Measurements from ENCODE around the gene DENND1A. TPM values are rescaled to one million over a fixed set of nuclear protein-coding genes. Genes with fewer than 3 reads are reported as not detected.

The DENND1A gene
- total RNA-seq, 1 experiment from 2014 or later: 23.5 TPM

GRCh38 chr9:123550797-123551196, 379.1 kb downstream of the DENND1A start:
- H3K27me3 Mint-ChIP-seq (ENCODE audit: low read depth): no peaks in the 10 kb centered on the region
- H3K27ac Mint-ChIP-seq: no peak overlapping the region
- ChIA-PET CTCF (interaction anchor here (0.6 to 1.7 kb wide), 6 partner anchors 148 to 463 kb away, joined by 3 to 4 read pairs (median 3); no protein-coding TSS in a partner anchor), POLR2A (interaction anchor here (1.0 kb wide), 1 partner anchor 470 kb away, joined by 3 read pairs; no protein-coding TSS in a partner anchor)
- H3K9me3 Mint-ChIP-seq: no peaks in the 10 kb centered on the region; the same call in 1 of the 2 replicates
- peaks cover 21% of the 10 kb centered on the region for H3K4me1 Mint-ChIP-seq
- no peak for TF ChIP-seq STAT6 (CRISPR knock-in tag; conservative IDR thresholded peaks at IDR 0.05; ENCODE audit: low read depth)
- no peak for TF ChIP-seq SMAD4 (CRISPR knock-in tag; IDR thresholded peaks at IDR 0.05)
- TF ChIP-seq ZNF416 (CRISPR knock-in tag; IDR thresholded peaks at IDR 0.05): no peak
- no peak for TF ChIP-seq ZNF425 (CRISPR knock-in tag; conservative IDR thresholded peaks at IDR 0.05)
- TF ChIP-seq NR3C1 (CRISPR knock-in tag; conservative IDR thresholded peaks at IDR 0.05; ENCODE audit: low read depth): no peak
- TF ChIP-seq ZNF317 (CRISPR knock-in tag; IDR thresholded peaks at IDR 0.05; ENCODE audit: borderline replicate concordance, low read depth): no peak
- TF ChIP-seq GRHL2 (CRISPR knock-in tag; IDR thresholded peaks at IDR 0.05; ENCODE audit: insufficient replicate concordance, severe bottlenecking): no peak
- TF ChIP-seq TP53 (CRISPR knock-in tag; IDR thresholded peaks at IDR 0.05): no peak
- TF ChIP-seq, protein P1, sequence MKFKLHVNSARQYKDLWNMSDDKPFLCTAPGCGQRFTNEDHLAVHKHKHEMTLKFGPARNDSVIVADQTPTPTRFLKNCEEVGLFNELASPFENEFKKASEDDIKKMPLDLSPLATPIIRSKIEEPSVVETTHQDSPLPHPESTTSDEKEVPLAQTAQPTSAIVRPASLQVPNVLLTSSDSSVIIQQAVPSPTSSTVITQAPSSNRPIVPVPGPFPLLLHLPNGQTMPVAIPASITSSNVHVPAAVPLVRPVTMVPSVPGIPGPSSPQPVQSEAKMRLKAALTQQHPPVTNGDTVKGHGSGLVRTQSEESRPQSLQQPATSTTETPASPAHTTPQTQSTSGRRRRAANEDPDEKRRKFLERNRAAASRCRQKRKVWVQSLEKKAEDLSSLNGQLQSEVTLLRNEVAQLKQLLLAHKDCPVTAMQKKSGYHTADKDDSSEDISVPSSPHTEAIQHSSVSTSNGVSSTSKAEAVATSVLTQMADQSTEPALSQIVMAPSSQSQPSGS (CRISPR knock-in tag; IDR thresholded peaks at IDR 0.05; ENCODE audit: borderline replicate concordance, low read depth): no peak
- TF ChIP-seq CREM (CRISPR knock-in tag; IDR thresholded peaks at IDR 0.05): no peak
- TF ChIP-seq ELF4 (CRISPR knock-in tag; IDR thresholded peaks at IDR 0.05; ENCODE audit: low read depth): no peak
- TF ChIP-seq, protein P2, sequence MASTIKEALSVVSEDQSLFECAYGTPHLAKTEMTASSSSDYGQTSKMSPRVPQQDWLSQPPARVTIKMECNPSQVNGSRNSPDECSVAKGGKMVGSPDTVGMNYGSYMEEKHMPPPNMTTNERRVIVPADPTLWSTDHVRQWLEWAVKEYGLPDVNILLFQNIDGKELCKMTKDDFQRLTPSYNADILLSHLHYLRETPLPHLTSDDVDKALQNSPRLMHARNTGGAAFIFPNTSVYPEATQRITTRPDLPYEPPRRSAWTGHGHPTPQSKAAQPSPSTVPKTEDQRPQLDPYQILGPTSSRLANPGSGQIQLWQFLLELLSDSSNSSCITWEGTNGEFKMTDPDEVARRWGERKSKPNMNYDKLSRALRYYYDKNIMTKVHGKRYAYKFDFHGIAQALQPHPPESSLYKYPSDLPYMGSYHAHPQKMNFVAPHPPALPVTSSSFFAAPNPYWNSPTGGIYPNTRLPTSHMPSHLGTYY (CRISPR knock-in tag; IDR thresholded peaks at IDR 0.05): no peak
- TF ChIP-seq AFF4 (CRISPR knock-in tag; IDR thresholded peaks at IDR 0.05; ENCODE audit: borderline replicate concordance): no peak
- no peak for TF ChIP-seq ZNF532 (CRISPR knock-in tag; IDR thresholded peaks at IDR 0.05; ENCODE audit: borderline replicate concordance)
- TF ChIP-seq ZBTB21 (CRISPR knock-in tag; IDR thresholded peaks at IDR 0.05; ENCODE audit: borderline replicate concordance): no peak
- TF ChIP-seq CTCF (IDR thresholded peaks at IDR 0.05): no peak
- ATAC-seq: peak; percentile 87
- H3K36me3 Mint-ChIP-seq: peaks cover 2% of the 10 kb centered on the region; the same call in 1 of the 2 replicates
- DNase-seq (ENCODE audit: low spot score): peak; percentile 54
- no peak overlapping the region for H3K4me3 Mint-ChIP-seq
